Transverse colon (tissue), 4 donors: Measurements from ENCODE around the gene PCDHB8. TPM values are rescaled to one million over a fixed set of nuclear protein-coding genes. Genes with fewer than 3 reads are reported as not detected.
"Not testable (repeated sequence)": the region's sequence is repeated elsewhere in the genome, so short reads cannot be mapped to it uniquely, and the experiment has no call there.

Experiments
- DNase-seq: peaks from one replicate; pipeline ENCODE4 v3.0.0-alpha.2; 2019
- H3K27ac ChIP-seq, 4 donors: fragments of 200-600 bp; sonication (generic); 2 replicates each; pipeline ENCODE4 v1.5.1; 2016 to 2018; ENCODE audit warnings: inconsistent platforms in 4 of 4
- H3K27me3 ChIP-seq: fragments of 200-600 bp; sonication (generic); 2 replicates; pipeline ENCODE4 v1.5.1; 2017; ENCODE audit warnings: inconsistent platforms
- H3K36me3 ChIP-seq, 4 donors: fragments of 200-600 bp; sonication (generic); 2 replicates each; pipeline ENCODE4 v1.5.1; 2017 to 2019; ENCODE audit warnings: inconsistent platforms in 4 of 4
- H3K4me1 ChIP-seq, 4 donors: fragments of 200-600 bp; sonication (generic); 2 replicates each; pipeline ENCODE4 v1.5.1; 2017 to 2020; ENCODE audit warnings: inconsistent platforms in 4 of 4
- H3K4me3 ChIP-seq, 4 donors: fragments of 200-600 bp; sonication (generic); 1 replicate in 1 of 4; 2 replicates in 3 of 4; pipeline versions ENCODE4 v1.5.1 to v1.6.1; 2017 to 2019; ENCODE audit warnings: inconsistent platforms in 4 of 4
- H3K9me3 ChIP-seq, 2 donors: fragments of 200-600 bp; sonication (generic); 2 replicates each; pipeline ENCODE4 v1.5.1; 2017 to 2019; ENCODE audit warnings: inconsistent platforms in 2 of 2
- CTCF ChIP-seq, 5 experiments: fragments of 200-600 bp in 3 of 5; fragments of 450-650 bp in 2 of 5; sonication (generic) in 3 of 5; IDR thresholded peaks; 1 replicate in 2 of 5; 2 replicates in 3 of 5; pipeline ENCODE4 v1.5.1; 2016 to 2017; ENCODE audit warnings: antibody characterized with exemption in 5 of 5, inconsistent platforms in 3 of 5, mild to moderate bottlenecking in 2 of 5, moderate library complexity in 1 of 5
- EP300 ChIP-seq: sonication (generic); formaldehyde crosslinking; IDR thresholded peaks from one replicate; pipeline ENCODE4 v1.6.1; 2017; ENCODE audit warnings: antibody characterized with exemption, low read depth
- POLR2A ChIP-seq: fragments of 450-650 bp; IDR thresholded peaks from one replicate; pipeline ENCODE4 v1.6.1; 2016; ENCODE audit warnings: antibody characterized with exemption, mild to moderate bottlenecking, moderate library complexity
- POLR2AphosphoS5 ChIP-seq, 3 donors: sonication (generic); formaldehyde crosslinking; IDR thresholded peaks; one replicate each; pipeline ENCODE4 v1.6.1; 2016; ENCODE audit warnings: antibody characterized with exemption in 3 of 3
- WGBS, 2 donors: methylation state at CpG; one replicate each; pipeline ENCODE4 v1.1.5; 2018; ENCODE audit warnings: low coverage in 1 of 2; 5-methylcytosine and 5-hydroxymethylcytosine counted together
- in situ Hi-C, 4 donors: fragments of 200-750 bp; cut with MboI; loops; one replicate each; pipeline versions ENCODE4 v1.15.0 to v1.15.1; 2017; ENCODE audit warnings: low sequenced_read_pairs in 3 of 4, low pct_ligation_motif_present in 1 of 4, low pct_unique_long_range_greater_than_20kb in 1 of 4
- intact Hi-C: fragments of 100-400 bp; cut with DNase I; formaldehyde crosslinking; loops from one replicate; pipeline ENCODE4 v1.15.1; 2023; ENCODE audit warnings: low total_unique reads
- total RNA-seq, 4 donors: library from RNA; depleted of rRNA; stranded (reverse); fragments of >200 nt; gene quantifications; one replicate each; pipeline ENCODE4 v1.1.0, GENCODE V29; 2016

Gene PCDHB8
- total RNA-seq, 4 donors from 2014 or later: 0.14 to 0.16 TPM; not detected in 2

- H3K36me3 ChIP-seq: no peaks in the 10 kb centered on the region
- in situ Hi-C loops (no loop called here), intact Hi-C loops (no loop called here)
- peaks cover 12% of the 10 kb centered on the region for H3K27me3 ChIP-seq
- no peak for TF ChIP-seq POLR2AphosphoS5 (IDR thresholded peaks at IDR 0.05)
- TF ChIP-seq CTCF (IDR thresholded peaks at IDR 0.05): peak in 2 of 5 experiments; percentile 15 to 25
- TF ChIP-seq POLR2A: no peak
- no peak for TF ChIP-seq EP300
- no peak for DNase-seq
- H3K4me1 ChIP-seq: no peaks in the 10 kb centered on the region
- WGBS, 2 donors: 35 to 49% methylated on average over 11 to 20 of the region's 20 CpGs
- H3K4me3 ChIP-seq: peak within 1 kb of the TSS in 1 of 4 donors; percentile 15
- peaks cover 25 to 35% of the 10 kb centered on the region in 2 donors for H3K9me3 ChIP-seq
- no peak within 1 kb of the TSS for H3K27ac ChIP-seq
These were observed 5.0 kb upstream of the PCDHB8 start, which contains the start of gene PCDHB7 for GRCh38 chr5:141172381-141173204. PCDHB7 (plus strand) TSS chr5:141172644; CDS start chr5:141172836, 192 bp downstream.

GRCh38 chr5:141174291-141175104 is 3.1 kb upstream of the PCDHB8 start:
- H3K4me1 ChIP-seq, in situ Hi-C loops, DNase-seq, H3K27ac ChIP-seq, H3K36me3 ChIP-seq, H3K4me3 ChIP-seq, intact Hi-C loops: not testable (repeated sequence)
- Histone ChIP-seq H3K9me3 (peaks cover 30 to 34% of the 10 kb centered on the region in 2 donors), H3K27me3 (peaks cover 18% of the 10 kb centered on the region)
- 73 to 80% methylated on average over 10 to 66 of the region's 79 CpGs for WGBS, 2 donors

- 69 to 72% methylated on average over 1 of the region's 1 CpG for WGBS, 2 donors
- TF ChIP-seq POLR2AphosphoS5 (IDR thresholded peaks at IDR 0.05): no peak
- TF ChIP-seq EP300: no peak
- TF ChIP-seq CTCF (IDR thresholded peaks at IDR 0.05): no peak
- TF ChIP-seq POLR2A: no peak
- peaks cover 18% of the 10 kb centered on the region for H3K27me3 ChIP-seq
- DNase-seq: no peak
- intact Hi-C loops: no loop called here
- H3K4me3 ChIP-seq: no peak overlapping the region
- H3K27ac ChIP-seq: no peak overlapping the region
- H3K9me3 ChIP-seq: peaks cover 30% of the 10 kb centered on the region in 2 donors
- in situ Hi-C loops: no loop called here
- no peaks in the 10 kb centered on the region for H3K4me1 ChIP-seq
- no peaks in the 10 kb centered on the region for H3K36me3 ChIP-seq
These were observed 1.7 kb upstream of the PCDHB8 start for GRCh38 chr5:141175933-141176332.

GRCh38 chr5:141179371-141179770 is 1.8 kb downstream of the PCDHB8 start:
- H3K9me3 ChIP-seq: peaks cover 25 to 37% of the 10 kb centered on the region in 2 donors
- DNase-seq, in situ Hi-C loops, H3K27ac ChIP-seq, H3K4me3 ChIP-seq, intact Hi-C loops, H3K36me3 ChIP-seq, H3K4me1 ChIP-seq: not testable (repeated sequence)
- peaks cover 18% of the 10 kb centered on the region for H3K27me3 ChIP-seq
- 78 to 81% methylated on average over 7 to 38 of the region's 39 CpGs for WGBS, 2 donors

- intact Hi-C loops, H3K36me3 ChIP-seq, H3K4me3 ChIP-seq, H3K27ac ChIP-seq, DNase-seq, H3K4me1 ChIP-seq, in situ Hi-C loops: not testable (repeated sequence)
- peaks cover 18% of the 10 kb centered on the region for H3K27me3 ChIP-seq
- H3K9me3 ChIP-seq: peaks cover 28 to 38% of the 10 kb centered on the region in 2 donors
- 63% methylated on average over 25 of the region's 32 CpGs; no CpG with 5 or more reads in 1 of the 2 donors for WGBS, 2 donors
These were observed 2.3 kb downstream of the PCDHB8 start for GRCh38 chr5:141179876-141180275.
